HepG2 (cell line): ENCODE data around the gene ARHGEF40. TPM values are rescaled to one million over a fixed set of nuclear protein-coding genes. Genes with fewer than 3 reads are reported as not detected.
A peak's percentile ranks its signal among the peaks of the same experiment; 100 is the strongest.

Source experiments
- ELF4 ChIP-seq: sonication (generic); formaldehyde crosslinking; IDR thresholded peaks from 2 replicates; pipeline ENCODE4 v1.5.0; 2020; ENCODE audit warnings: missing genetic modification reagents, mild to moderate bottlenecking, moderate library complexity, borderline replicate concordance
- EP300 ChIP-seq, 3 experiments: sonication (generic) in 1 of 3; formaldehyde crosslinking in 1 of 3; IDR thresholded peaks; 2 replicates each; pipeline versions ENCODE4 v1.5.1 to v1.6.1; 2011 to 2020; ENCODE audit warnings: low read depth in 2 of 3, low read length in 2 of 3, borderline replicate concordance in 1 of 3, improper control_type of control experiment in 1 of 3, mild to moderate bottlenecking in 1 of 3, missing genetic modification reagents in 1 of 3, moderate library complexity in 1 of 3
- ETV6 ChIP-seq: sonication (generic); formaldehyde crosslinking; conservative IDR thresholded peaks from 2 replicates; pipeline ENCODE4 v1.4.0; 2020; ENCODE audit warnings: missing genetic modification reagents
- FOXA3 ChIP-seq: IDR thresholded peaks from 2 replicates; pipeline ENCODE4 v1.6.1; 2016; ENCODE audit warnings: missing genetic modification reagents, missing compliant biosample characterization
- FUBP1 ChIP-seq: sonication (generic); formaldehyde crosslinking; IDR thresholded peaks from 2 replicates; pipeline ENCODE4 v1.5.1; 2020; ENCODE audit warnings: missing genetic modification reagents, mild to moderate bottlenecking, borderline replicate concordance
- HMGXB4 ChIP-seq, 2 experiments: sonication (generic) in 1 of 2; formaldehyde crosslinking in 1 of 2; IDR thresholded peaks; 2 replicates each; pipeline versions ENCODE4 v1.4.0 to v1.6.1; 2018 to 2020; ENCODE audit warnings: missing genetic modification reagents in 2 of 2, borderline replicate concordance in 1 of 2, low read depth in 1 of 2, mild to moderate bottlenecking in 1 of 2, missing biosample characterization in 1 of 2
- KLF9 ChIP-seq: IDR thresholded peaks from 2 replicates; pipeline ENCODE4 v1.6.1; 2016; ENCODE audit warnings: low read depth
- NCOA2 ChIP-seq: sonication (generic); formaldehyde crosslinking; IDR thresholded peaks from 2 replicates; pipeline ENCODE4 v1.8.0; 2022; ENCODE audit warnings: inconsistent platforms
- POLR2AphosphoS5 ChIP-seq: IDR thresholded peaks from 2 replicates; pipeline ENCODE4 v1.6.1; 2012; ENCODE audit warnings: low read depth, low read length
- SALL2 ChIP-seq: sonication (generic); formaldehyde crosslinking; IDR thresholded peaks from 2 replicates; pipeline ENCODE4 v1.8.1; 2023; ENCODE audit warnings: mild to moderate bottlenecking, missing genetic modification reagents, inconsistent platforms
- ZEB1 ChIP-seq: IDR thresholded peaks from 2 replicates; pipeline ENCODE4 v1.6.1; 2012; ENCODE audit warnings: mild to moderate bottlenecking, low read depth, inconsistent platforms; ENCODE audit not compliant: insufficient replicate concordance
- ZKSCAN5 ChIP-seq: sonication (generic); formaldehyde crosslinking; IDR thresholded peaks from 2 replicates; pipeline ENCODE4 v1.5.1; 2020; ENCODE audit warnings: mild to moderate bottlenecking, missing genetic modification reagents
- ZMAT3 ChIP-seq: sonication (generic); formaldehyde crosslinking; conservative IDR thresholded peaks from 2 replicates; pipeline ENCODE4 v1.7.0; 2021; ENCODE audit warnings: missing genetic modification reagents
- ZNF136 ChIP-seq: sonication (generic); formaldehyde crosslinking; IDR thresholded peaks from 2 replicates; pipeline ENCODE4 v1.8.1; 2022; ENCODE audit warnings: low read depth, mild to moderate bottlenecking, moderate library complexity, missing genetic modification reagents
- ZNF180 ChIP-seq: sonication (generic); formaldehyde crosslinking; IDR thresholded peaks from 2 replicates; pipeline ENCODE4 v1.4.0; 2020; ENCODE audit warnings: low read depth, missing genetic modification reagents, borderline replicate concordance
- ZNF382 ChIP-seq: sonication (generic); formaldehyde crosslinking; IDR thresholded peaks from 2 replicates; pipeline ENCODE4 v1.5.0; 2020; ENCODE audit warnings: missing genetic modification reagents, mild to moderate bottlenecking, borderline replicate concordance
- ZNF570 ChIP-seq: sonication (generic); formaldehyde crosslinking; IDR thresholded peaks from 2 replicates; pipeline ENCODE4 v1.4.0; 2020; ENCODE audit warnings: mild to moderate bottlenecking, missing genetic modification reagents, borderline replicate concordance
- ZNF597 ChIP-seq: sonication (generic); formaldehyde crosslinking; IDR thresholded peaks from 2 replicates; pipeline ENCODE4 v1.5.0; 2020; ENCODE audit warnings: missing genetic modification reagents
- ZNF660 ChIP-seq: sonication (generic); formaldehyde crosslinking; IDR thresholded peaks from 2 replicates; pipeline ENCODE4 v1.5.1; 2020; ENCODE audit warnings: mild to moderate bottlenecking, low read depth, missing genetic modification reagents, borderline replicate concordance
- ZNF678 ChIP-seq: sonication (generic); formaldehyde crosslinking; IDR thresholded peaks from 2 replicates; pipeline ENCODE4 v1.4.0; 2020; ENCODE audit warnings: mild to moderate bottlenecking, missing genetic modification reagents
- ZZZ3 ChIP-seq: sonication (generic); formaldehyde crosslinking; IDR thresholded peaks from 2 replicates; pipeline ENCODE4 v1.4.0; 2020; ENCODE audit warnings: missing genetic modification reagents, mild to moderate bottlenecking, borderline replicate concordance
- polyA plus RNA-seq, 8 experiments: library from polyadenylated mRNA; depleted of rRNA in 3 of 8; stranded (reverse) in 7 of 8; unstranded in 1 of 8; fragments of >200 nt; fragmentation: Illumina TruSeq in 4 of 8; extraction: Trizol in 4 of 8; gene quantifications; 2 replicates each; pipeline versions ENCODE4 v1.2.1 to v1.2.3, GENCODE V29; 2011 to 2016; ENCODE audit warnings: low read depth in 4 of 8, missing spikeins in 1 of 8, mixed read lengths in 1 of 8; ENCODE audit not compliant: insufficient read depth in 1 of 8
- total RNA-seq, 5 experiments: library from RNA; depleted of rRNA; stranded (reverse); fragments of >200 nt; fragmentation: Illumina TruSeq; extraction: Trizol; gene quantifications; 2 replicates each; pipeline ENCODE4 v1.2.3, GENCODE V29; 2016; ENCODE audit warnings: low read depth in 1 of 5

ARHGEF40 gene
- total and polyA plus RNA-seq, 2 of the 13 experiments (the other 11 are each of a cell fraction or from before 2014, with no cell fraction given), result 28.1 to 78.1 TPM

- TF ChIP-seq FOXA3 (CRISPR knock-in tag) (no peak), ZNF678 (CRISPR knock-in tag) (peak; percentile 31; the same call in 1 of the 2 replicates), ZKSCAN5 (CRISPR knock-in tag) (peak; percentile 10; the same call in 1 of the 2 replicates), ZNF597 (CRISPR knock-in tag) (no peak), ZZZ3 (CRISPR knock-in tag) (peak; percentile 75; the same call in 1 of the 2 replicates), ZEB1 (no peak), ETV6 (CRISPR knock-in tag) (no peak), HMGXB4 (CRISPR knock-in tag; IDR thresholded peaks at IDR 0.05; ENCODE audit: borderline replicate concordance in 1 of 2, low read depth in 1 of 2) (peak in 1 of 2 experiments; percentile 55; a peak in 2 of 4 replicates), ZNF570 (CRISPR knock-in tag) (0 out of 2 replicates have a peak, but pooled peaks have one; percentile 23), ZNF180 (CRISPR knock-in tag) (no peak), FUBP1 (CRISPR knock-in tag) (no peak), POLR2AphosphoS5 (no peak), NCOA2 (CRISPR knock-in tag) (peak; percentile 54; the same call in 1 of the 2 replicates), KLF9 (0 out of 2 replicates have a peak, but pooled peaks have one; percentile 8), ZNF382 (CRISPR knock-in tag) (no peak), ZMAT3 (CRISPR knock-in tag) (peak; percentile 60), EP300 (IDR thresholded peaks at IDR 0.05; ENCODE audit: low read depth in 2 of 2, low read length in 2 of 2) (peak in 1 of 2 experiments; percentile 6; a peak in 1 of 4 replicates), EP300 (CRISPR knock-in tag; IDR thresholded peaks at IDR 0.05; ENCODE audit: borderline replicate concordance) (0 out of 2 replicates have a peak, but pooled peaks have one; percentile 15), SALL2 (no peak; the same call in 1 of the 2 replicates), ELF4 (CRISPR knock-in tag) (0 out of 2 replicates have a peak, but pooled peaks have one; percentile 57), ZNF136 (CRISPR knock-in tag) (peak; percentile 47; the same call in 1 of the 2 replicates), ZNF660 (CRISPR knock-in tag) (no peak)
Measured at GRCh38 chr14:21069388-21070082, 569 bp upstream of the ARHGEF40 start (continued).
